Esophagus squamous epithelium (tissue), 5 donors: Measurements from ENCODE around the gene PRMT2. TPM values are rescaled to one million over a fixed set of nuclear protein-coding genes. Genes with fewer than 3 reads are reported as not detected.
"Not testable (repeated sequence)": the region's sequence is repeated elsewhere in the genome, so short reads cannot be mapped to it uniquely, and the experiment has no call there.

ENCODE experiments used
- DNase-seq: peaks from one replicate; lab custom pipeline; 2025; lab: John Stamatoyannopoulos, UW
- H3K27ac ChIP-seq, 4 donors: fragments of 200-600 bp; sonication (generic); one replicate each; pipeline ENCODE4 v1.5.1; 2016 to 2019; ENCODE audit warnings: mild to moderate bottlenecking in 1 of 4
- H3K27me3 ChIP-seq, 4 donors: fragments of 200-600 bp; sonication (generic); 1 replicate in 3 of 4; 2 replicates in 1 of 4; pipeline versions ENCODE4 v1.5.1 to v1.6.0; 2017 to 2021; ENCODE audit warnings: antibody characterized with exemption in 1 of 4
- H3K36me3 ChIP-seq, 3 donors: fragments of 200-600 bp; sonication (generic); one replicate each; pipeline ENCODE4 v1.5.1; 2016 to 2019
- H3K4me1 ChIP-seq, 3 donors: fragments of 200-600 bp; sonication (generic); one replicate each; pipeline ENCODE4 v1.5.1; 2017 to 2019
- H3K4me3 ChIP-seq, 4 donors: fragments of 200-600 bp; sonication (generic); 1 replicate in 3 of 4; 2 replicates in 1 of 4; pipeline ENCODE4 v1.5.1; 2016 to 2019; ENCODE audit warnings: mild to moderate bottlenecking in 2 of 4, moderate library complexity in 1 of 4
- H3K9me3 ChIP-seq, 3 donors: fragments of 200-600 bp; sonication (generic); one replicate each; pipeline ENCODE4 v1.5.1; 2016 to 2019
- POLR2A ChIP-seq, 4 donors: fragments of 450-650 bp; IDR thresholded peaks; one replicate each; pipeline ENCODE4 v1.6.1; 2017; ENCODE audit warnings: antibody characterized with exemption in 4 of 4, mild to moderate bottlenecking in 4 of 4, moderate library complexity in 3 of 4
- WGBS, 2 donors: methylation state at CpG; one replicate each; pipeline ENCODE4 v1.1.5; 2018; 5-methylcytosine and 5-hydroxymethylcytosine counted together
- intact Hi-C: fragments of 100-400 bp; cut with DNase I; formaldehyde crosslinking; loops from one replicate; pipeline ENCODE4 v1.15.0; 2022
- total RNA-seq, 4 donors: library from RNA; depleted of rRNA; stranded (reverse); fragments of >200 nt; gene quantifications; one replicate each; pipeline ENCODE4 v1.1.0, GENCODE V29; 2016
- TF ChIP-seq, protein P1 (sequence below), 6 experiments: fragments of 450-650 bp in 4 of 6; fragments of 200-600 bp in 2 of 6; sonication (generic) in 2 of 6; IDR thresholded peaks; one replicate each; pipeline ENCODE4 v1.5.1; 2016 to 2019; ENCODE audit warnings: antibody characterized with exemption in 6 of 6, mild to moderate bottlenecking in 4 of 6, moderate library complexity in 4 of 6
- donor health status: DM: yes; HTN: yes; CAD: no.

The PRMT2 gene
- total RNA-seq, 4 donors from 2014 or later = 72.3 to 125 (median 101) TPM

DNA sequence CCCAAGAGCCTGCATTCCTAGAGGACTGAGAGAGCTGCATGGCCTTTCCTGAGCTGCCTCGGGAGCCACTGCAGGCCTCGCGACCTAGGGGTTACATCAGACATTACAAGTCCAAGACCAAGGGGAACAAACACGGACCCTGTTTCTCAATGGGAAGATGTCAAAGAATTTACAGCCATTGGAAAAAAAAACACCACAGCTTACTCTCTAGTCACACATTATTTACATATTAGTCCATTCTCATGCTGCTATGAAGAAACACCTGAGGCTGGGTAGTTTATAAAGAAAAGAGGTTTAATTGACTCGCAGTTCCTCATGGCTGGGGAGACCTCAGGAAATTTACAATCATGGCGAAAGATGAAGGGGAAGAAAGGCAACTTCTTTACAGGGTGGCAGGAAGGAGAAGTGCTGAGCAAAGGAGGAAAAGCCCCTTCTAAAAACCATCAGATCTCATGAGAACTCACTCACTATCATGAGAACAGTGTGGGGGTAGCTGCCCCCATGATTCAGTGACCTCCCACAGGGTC lies 8.4 kb upstream of the PRMT2 start:
- 77 to 81% methylated on average over 3 to 6 of the region's 6 CpGs for WGBS, 2 donors
- peaks cover 0 to 16% (median 0%) of the 10 kb centered on the region in 4 donors for H3K27me3 ChIP-seq
- DNase-seq = no peak
- peaks cover 0 to 22% (median 10%) of the 10 kb centered on the region in 3 donors for H3K9me3 ChIP-seq
- intact Hi-C loops = no loop called here
- H3K4me3 ChIP-seq = no peak overlapping the region
- TF ChIP-seq, protein P1, sequence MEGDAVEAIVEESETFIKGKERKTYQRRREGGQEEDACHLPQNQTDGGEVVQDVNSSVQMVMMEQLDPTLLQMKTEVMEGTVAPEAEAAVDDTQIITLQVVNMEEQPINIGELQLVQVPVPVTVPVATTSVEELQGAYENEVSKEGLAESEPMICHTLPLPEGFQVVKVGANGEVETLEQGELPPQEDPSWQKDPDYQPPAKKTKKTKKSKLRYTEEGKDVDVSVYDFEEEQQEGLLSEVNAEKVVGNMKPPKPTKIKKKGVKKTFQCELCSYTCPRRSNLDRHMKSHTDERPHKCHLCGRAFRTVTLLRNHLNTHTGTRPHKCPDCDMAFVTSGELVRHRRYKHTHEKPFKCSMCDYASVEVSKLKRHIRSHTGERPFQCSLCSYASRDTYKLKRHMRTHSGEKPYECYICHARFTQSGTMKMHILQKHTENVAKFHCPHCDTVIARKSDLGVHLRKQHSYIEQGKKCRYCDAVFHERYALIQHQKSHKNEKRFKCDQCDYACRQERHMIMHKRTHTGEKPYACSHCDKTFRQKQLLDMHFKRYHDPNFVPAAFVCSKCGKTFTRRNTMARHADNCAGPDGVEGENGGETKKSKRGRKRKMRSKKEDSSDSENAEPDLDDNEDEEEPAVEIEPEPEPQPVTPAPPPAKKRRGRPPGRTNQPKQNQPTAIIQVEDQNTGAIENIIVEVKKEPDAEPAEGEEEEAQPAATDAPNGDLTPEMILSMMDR (IDR thresholded peaks at IDR 0.05) = no peak
- no peak for TF ChIP-seq POLR2A (IDR thresholded peaks at IDR 0.05)
- no peaks in the 10 kb centered on the region for H3K4me1 ChIP-seq
- no peak overlapping the region for H3K27ac ChIP-seq
- H3K36me3 ChIP-seq = no peaks in the 10 kb centered on the region

DNA sequence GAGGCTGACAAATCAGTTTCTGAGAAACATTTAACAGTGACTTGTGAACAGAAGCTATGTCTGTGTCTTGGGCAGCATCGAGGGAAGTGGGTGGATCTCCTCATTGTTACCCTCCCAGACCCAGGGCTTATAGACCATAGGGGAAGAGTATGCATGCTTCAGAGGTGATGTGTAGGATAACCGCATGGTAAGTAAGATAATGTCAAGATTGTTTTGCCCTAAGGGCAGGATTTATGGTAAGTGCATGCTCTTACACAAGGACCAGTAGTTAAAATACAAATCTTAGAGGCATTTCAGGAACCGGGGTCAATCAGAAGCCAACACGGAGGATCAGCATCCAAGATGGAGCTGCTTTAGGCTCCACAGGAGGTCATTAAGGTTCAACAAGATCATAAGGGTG lies 7.7 kb upstream of the PRMT2 start:
- H3K4me3 ChIP-seq = no peak overlapping the region
- DNase-seq = no peak

DNA sequence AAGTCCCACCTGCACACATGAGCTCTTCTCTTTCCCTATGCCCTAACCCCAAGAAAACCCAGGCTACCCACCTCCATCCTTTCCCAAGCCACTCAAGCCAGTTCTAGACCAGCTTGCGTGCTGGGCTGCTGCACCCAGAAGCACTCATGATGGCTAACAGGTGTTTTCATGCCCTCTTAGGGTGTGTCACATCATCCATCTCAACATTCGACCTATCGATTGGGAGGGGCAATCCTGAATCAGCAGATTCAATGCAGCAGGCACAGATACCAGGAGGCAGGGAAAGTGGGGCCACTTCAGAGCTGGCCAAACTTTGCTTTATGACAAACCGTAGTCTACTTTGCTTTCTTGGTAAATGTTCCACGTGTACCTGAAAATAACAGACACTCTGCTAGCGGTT lies 6.6 kb upstream of the PRMT2 start:
- Histone ChIP-seq H3K27ac (no peak overlapping the region), H3K4me1 (peaks cover 0 to 5% (median 0%) of the 10 kb centered on the region in 3 donors), H3K4me3 (no peak overlapping the region), H3K9me3 (peaks cover 0 to 22% (median 10%) of the 10 kb centered on the region in 3 donors), H3K27me3 (peaks cover 0 to 16% (median 0%) of the 10 kb centered on the region in 4 donors), H3K36me3 (no peaks in the 10 kb centered on the region)
- intact Hi-C loops = no loop called here
- 78 to 80% methylated on average over 4 to 6 of the region's 6 CpGs for WGBS, 2 donors
- DNase-seq = no peak
- TF ChIP-seq, protein P1 (IDR thresholded peaks at IDR 0.05) = no peak
- TF ChIP-seq POLR2A (IDR thresholded peaks at IDR 0.05) = no peak

More for the DNA sequence above, 7.7 kb upstream of the PRMT2 start:
- Histone ChIP-seq H3K36me3 (no peaks in the 10 kb centered on the region), H3K9me3 (peaks cover 0 to 22% (median 10%) of the 10 kb centered on the region in 3 donors), H3K27me3 (peaks cover 0 to 16% (median 0%) of the 10 kb centered on the region in 4 donors), H3K4me1 (no peaks in the 10 kb centered on the region), H3K27ac (no peak overlapping the region)
- 86 to 92% methylated on average over 4 of the region's 4 CpGs for WGBS, 2 donors
- no peak for TF ChIP-seq POLR2A (IDR thresholded peaks at IDR 0.05)
- TF ChIP-seq, protein P1 (IDR thresholded peaks at IDR 0.05) = no peak
- intact Hi-C loops = no loop called here

DNA sequence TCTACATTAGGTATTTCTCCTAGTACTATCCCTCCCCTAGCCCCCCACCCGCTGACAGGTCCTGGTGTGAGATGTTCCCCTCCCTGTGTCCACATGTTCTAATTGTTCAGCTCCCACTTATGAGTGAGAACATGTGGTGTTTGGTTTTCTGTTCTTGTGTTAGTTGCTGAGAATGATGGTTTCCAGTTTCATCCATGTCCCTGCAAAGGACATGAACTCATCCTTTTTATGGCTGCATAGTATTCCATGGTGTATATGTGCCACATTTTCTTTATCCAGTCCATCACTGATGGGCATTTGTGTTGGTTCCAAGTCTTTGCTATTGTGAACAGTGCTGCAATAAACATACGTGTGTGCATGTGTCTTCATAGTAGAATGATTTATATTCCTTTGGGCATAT lies 4.6 kb upstream of the PRMT2 start:
- H3K27ac ChIP-seq, intact Hi-C loops, H3K36me3 ChIP-seq, DNase-seq, H3K4me3 ChIP-seq: not testable (repeated sequence)
- WGBS, 2 donors = 79 to 87% methylated on average over 2 of the region's 2 CpGs
- Histone ChIP-seq H3K27me3 (peaks cover 0 to 16% (median 0%) of the 10 kb centered on the region in 4 donors), H3K4me1 (peaks cover 0 to 19% (median 0%) of the 10 kb centered on the region in 3 donors), H3K9me3 (peaks cover 0 to 13% (median 3%) of the 10 kb centered on the region in 3 donors)

DNA sequence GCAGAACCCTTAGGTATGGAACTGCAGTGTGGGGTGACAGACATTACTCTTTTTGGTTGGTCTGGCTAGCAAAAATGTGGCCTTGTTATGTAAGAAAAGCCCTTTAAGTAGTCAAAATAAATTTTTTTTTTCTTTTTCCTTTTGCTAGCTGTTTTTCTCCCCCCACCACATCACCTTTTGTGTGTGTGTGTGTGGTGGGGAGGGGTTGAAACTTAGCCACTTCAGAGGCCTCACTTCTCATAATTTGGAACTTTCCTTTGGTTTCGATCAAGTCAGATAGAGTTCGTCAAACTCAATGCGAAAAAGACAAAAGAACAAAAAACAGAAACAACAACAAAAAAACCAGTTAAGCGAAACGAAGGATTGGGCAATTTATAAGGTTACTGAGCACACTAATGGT lies 1.9 kb upstream of the PRMT2 start:
- no peaks in the 10 kb centered on the region for H3K9me3 ChIP-seq
- H3K36me3 ChIP-seq = peaks cover 0 to 4% (median 0%) of the 10 kb centered on the region in 3 donors
- no peak overlapping the region for H3K27ac ChIP-seq
- no peak overlapping the region for H3K4me3 ChIP-seq
- 88% methylated on average over 5 of the region's 5 CpGs for WGBS, 2 donors
- TF ChIP-seq, protein P1 (IDR thresholded peaks at IDR 0.05) = no peak
- no peak for TF ChIP-seq POLR2A (IDR thresholded peaks at IDR 0.05)
- H3K27me3 ChIP-seq = peaks cover 0 to 16% (median 0%) of the 10 kb centered on the region in 4 donors
- DNase-seq = no peak
- H3K4me1 ChIP-seq = peaks cover 12 to 45% (median 23%) of the 10 kb centered on the region in 3 donors
- intact Hi-C loops = no loop called here
